ENCODE data around the gene SCUBE1. TPM values are rescaled to one million over a fixed set of nuclear protein-coding genes. Genes with fewer than 3 reads are reported as not detected.

The SCUBE1 gene
- total RNA-seq, 2 donors from 2014 or later = 0.04 to 0.16 TPM

DNA sequence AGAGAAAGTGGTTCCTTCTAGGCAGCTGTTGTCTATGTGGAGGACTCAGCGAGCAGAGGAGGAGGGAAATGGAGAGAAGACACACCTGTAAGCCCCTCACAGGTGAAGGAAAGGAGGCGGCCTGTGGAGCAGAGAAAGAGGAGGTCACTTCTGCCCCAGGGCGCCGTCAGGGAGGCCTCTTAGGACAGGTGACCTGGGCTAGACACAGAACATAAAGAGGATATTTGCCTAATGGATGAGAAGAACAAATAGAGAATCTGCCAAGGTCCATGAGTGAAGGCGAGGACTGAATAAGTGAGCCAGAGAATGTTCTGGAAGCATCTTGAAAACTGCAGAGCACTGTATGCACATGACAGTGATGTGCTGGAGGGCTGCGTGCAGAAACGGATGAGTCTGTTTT is 2.2 kb upstream of the SCUBE1 start:
- Histone ChIP-seq H3K27ac (no peak overlapping the region), H3K36me3 (no peaks in the 10 kb centered on the region), H3K27me3 (peaks cover 3 to 31% of the 10 kb centered on the region in 2 donors), H3K9me3 (no peaks in the 10 kb centered on the region), H3K4me1 (peaks cover 0 to 15% of the 10 kb centered on the region in 2 donors), H3K4me3 (no peak overlapping the region)
- TF ChIP-seq, protein P1, sequence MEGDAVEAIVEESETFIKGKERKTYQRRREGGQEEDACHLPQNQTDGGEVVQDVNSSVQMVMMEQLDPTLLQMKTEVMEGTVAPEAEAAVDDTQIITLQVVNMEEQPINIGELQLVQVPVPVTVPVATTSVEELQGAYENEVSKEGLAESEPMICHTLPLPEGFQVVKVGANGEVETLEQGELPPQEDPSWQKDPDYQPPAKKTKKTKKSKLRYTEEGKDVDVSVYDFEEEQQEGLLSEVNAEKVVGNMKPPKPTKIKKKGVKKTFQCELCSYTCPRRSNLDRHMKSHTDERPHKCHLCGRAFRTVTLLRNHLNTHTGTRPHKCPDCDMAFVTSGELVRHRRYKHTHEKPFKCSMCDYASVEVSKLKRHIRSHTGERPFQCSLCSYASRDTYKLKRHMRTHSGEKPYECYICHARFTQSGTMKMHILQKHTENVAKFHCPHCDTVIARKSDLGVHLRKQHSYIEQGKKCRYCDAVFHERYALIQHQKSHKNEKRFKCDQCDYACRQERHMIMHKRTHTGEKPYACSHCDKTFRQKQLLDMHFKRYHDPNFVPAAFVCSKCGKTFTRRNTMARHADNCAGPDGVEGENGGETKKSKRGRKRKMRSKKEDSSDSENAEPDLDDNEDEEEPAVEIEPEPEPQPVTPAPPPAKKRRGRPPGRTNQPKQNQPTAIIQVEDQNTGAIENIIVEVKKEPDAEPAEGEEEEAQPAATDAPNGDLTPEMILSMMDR (IDR thresholded peaks at IDR 0.05) = no peak
- DNase-seq (ENCODE audit: low spot score) = no peak

DNA sequence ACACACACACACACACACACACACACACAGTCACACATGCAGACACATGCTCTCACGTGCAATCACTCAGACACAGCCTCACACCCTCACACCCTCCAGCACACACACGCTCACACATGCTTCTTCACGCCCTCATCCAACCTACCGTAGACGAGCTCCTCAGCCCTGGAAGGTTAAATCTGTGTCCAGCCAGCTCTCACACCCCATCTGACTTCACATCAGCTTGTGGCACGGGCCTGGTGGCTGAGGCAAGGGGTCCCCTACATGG is 1.3 kb upstream of the SCUBE1 start:
- no peak overlapping the region for H3K4me3 ChIP-seq
- no peak for DNase-seq (ENCODE audit: low spot score)
- no peaks in the 10 kb centered on the region for H3K9me3 ChIP-seq
- no peaks in the 10 kb centered on the region for H3K36me3 ChIP-seq
- peaks cover 0 to 15% of the 10 kb centered on the region in 2 donors for H3K4me1 ChIP-seq
- TF ChIP-seq, protein P1 (IDR thresholded peaks at IDR 0.05) = no peak
- peaks cover 3 to 31% of the 10 kb centered on the region in 2 donors for H3K27me3 ChIP-seq
- no peak overlapping the region for H3K27ac ChIP-seq

DNA sequence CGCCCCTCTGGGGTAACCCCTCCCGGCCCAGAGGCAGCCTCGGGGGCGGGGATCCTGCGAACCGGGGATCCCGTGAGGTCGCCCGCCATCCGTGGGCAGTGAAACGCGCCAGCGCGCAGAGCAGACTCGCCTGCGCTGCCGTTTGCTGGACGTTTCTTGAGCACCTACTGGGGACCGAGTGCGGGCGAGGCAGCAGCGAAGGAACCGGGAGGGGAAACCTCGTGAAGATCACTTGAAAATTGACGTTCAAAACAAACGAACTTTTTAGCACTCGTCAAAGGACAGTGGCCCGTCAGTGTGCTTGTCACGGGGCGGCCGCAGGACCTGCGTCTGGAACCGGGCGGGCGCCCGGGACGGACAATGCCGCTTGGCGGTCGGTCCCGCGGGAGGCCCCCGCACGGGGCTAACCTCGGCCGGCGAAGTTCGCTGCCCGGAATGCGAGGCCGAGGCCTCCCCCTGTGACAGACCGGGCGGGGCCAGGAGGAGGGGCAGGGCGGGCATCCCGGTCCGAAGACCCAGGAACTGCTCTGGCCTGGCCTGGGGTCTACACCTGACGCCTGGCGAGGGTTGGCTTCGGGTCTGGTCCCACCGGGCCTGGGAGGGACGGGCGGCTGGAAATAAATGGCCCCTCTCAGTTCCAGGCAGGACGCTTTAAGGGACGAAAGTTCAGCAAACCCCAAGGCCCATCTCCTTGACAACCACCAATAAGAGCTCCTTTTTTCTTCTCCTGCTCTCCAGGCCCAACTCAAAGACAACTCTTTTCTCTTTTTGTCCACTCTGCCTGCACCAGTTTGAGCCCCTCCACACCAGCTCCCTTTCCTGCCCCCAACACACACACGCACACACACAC is 723 bp upstream of the SCUBE1 start:
- no peak overlapping the region for H3K27ac ChIP-seq
- H3K27me3 ChIP-seq = peaks cover 3 to 31% of the 10 kb centered on the region in 2 donors
- no peak for DNase-seq (ENCODE audit: low spot score)
- no peaks in the 10 kb centered on the region for H3K9me3 ChIP-seq
- H3K4me1 ChIP-seq = peaks cover 0 to 15% of the 10 kb centered on the region in 2 donors
- H3K4me3 ChIP-seq = peak overlapping the region in 1 of 2 donors; percentile 32
- TF ChIP-seq, protein P1 (IDR thresholded peaks at IDR 0.05) = no peak
- no peaks in the 10 kb centered on the region for H3K36me3 ChIP-seq

DNA sequence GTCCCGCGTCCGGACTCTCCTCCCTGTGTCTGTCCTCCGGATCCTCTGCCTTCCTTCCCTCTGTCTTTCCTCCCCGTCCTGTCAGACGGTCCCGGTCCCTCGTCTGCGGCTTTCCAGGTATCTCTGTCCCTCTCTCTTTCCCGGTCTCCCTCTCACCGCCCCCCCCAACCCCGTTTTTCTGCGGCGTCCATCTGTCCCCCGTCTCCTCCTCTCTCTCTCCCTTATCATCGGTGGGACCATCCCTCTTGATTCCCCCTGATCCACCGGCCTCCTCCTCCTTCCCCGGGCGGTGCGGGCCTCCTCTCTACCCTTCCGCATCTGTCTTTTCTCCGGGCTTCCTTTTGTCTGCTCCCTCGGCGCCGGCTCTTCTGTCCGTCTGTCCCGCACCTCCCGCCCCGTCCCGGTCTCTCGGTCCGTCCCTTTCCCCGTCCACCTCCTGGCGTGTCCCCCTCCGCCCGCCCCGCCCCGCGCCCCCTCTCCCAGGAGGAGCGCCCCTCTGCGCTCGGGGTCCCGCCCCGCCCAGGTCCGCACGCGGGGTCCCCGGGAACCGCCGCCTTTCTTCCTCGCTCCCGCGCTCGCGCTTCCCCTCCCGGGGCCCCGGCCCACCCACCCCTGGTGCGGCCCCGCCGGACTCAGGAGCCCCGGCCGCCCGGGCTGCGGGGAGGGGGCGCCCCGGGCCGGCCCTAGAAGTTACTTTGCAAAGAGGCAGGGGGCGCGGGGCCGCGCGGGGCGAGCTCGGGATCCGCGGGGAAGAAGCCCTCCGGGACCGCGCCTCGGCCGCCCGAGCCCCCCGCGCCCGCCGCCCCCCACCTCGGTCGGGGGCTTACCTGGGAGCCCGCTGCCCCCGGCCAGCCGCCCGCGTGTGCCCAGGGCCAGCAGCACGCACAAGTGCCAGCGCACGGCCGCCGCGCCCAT is 568 bp downstream of the SCUBE1 start:
- peaks cover 3 to 31% of the 10 kb centered on the region in 2 donors for H3K27me3 ChIP-seq
- TF ChIP-seq, protein P1 (IDR thresholded peaks at IDR 0.05) = no peak
- no peak for DNase-seq (ENCODE audit: low spot score)
- no peaks in the 10 kb centered on the region for H3K9me3 ChIP-seq
- H3K36me3 ChIP-seq = no peaks in the 10 kb centered on the region
- H3K27ac ChIP-seq = no peak overlapping the region
- H3K4me3 ChIP-seq = peak overlapping the region in 1 of 2 donors; percentile 32
- peaks cover 0 to 15% of the 10 kb centered on the region in 2 donors for H3K4me1 ChIP-seq

DNA sequence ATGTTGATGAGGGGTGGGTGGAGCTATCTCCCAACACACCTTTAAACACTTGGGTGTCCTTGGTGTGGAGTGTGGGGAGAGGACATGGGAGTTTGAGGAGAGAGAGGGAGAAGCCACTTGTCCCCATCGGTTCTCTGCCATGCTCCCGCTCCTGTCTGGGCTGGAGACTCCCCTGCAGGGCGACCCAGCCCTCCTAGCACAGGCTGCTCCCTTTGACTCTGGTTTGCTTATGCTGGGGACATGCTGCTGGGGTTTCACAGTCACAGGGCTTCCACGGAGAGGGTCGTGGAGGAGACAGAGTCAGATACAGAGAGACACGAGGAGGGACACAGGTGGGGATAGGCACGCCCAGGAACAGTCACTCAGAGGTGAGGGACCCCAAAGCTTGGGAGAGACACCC is 1.6 kb downstream of the SCUBE1 start:
- H3K36me3 ChIP-seq = no peaks in the 10 kb centered on the region
- H3K9me3 ChIP-seq = no peaks in the 10 kb centered on the region
- peaks cover 3 to 31% of the 10 kb centered on the region in 2 donors for H3K27me3 ChIP-seq
- H3K4me3 ChIP-seq = no peak overlapping the region
- TF ChIP-seq, protein P1 (IDR thresholded peaks at IDR 0.05) = no peak
- no peak for DNase-seq (ENCODE audit: low spot score)
- no peak overlapping the region for H3K27ac ChIP-seq
- H3K4me1 ChIP-seq = peaks cover 0 to 15% of the 10 kb centered on the region in 2 donors

Data from right atrium auricular region (tissue), 2 donors.